Natural killer cell (primary cell): ENCODE measurements around the gene RPS6KL1. TPM values are rescaled to one million over a fixed set of nuclear protein-coding genes. Genes with fewer than 3 reads are reported as not detected.

Experiments
- ATAC-seq, 3 donors: fragments of 150-1000 bp in 2 of 3; fragments of 200-7000 bp in 1 of 3; cut with Tn5 transposase; 1 replicate in 1 of 3; 2 replicates in 2 of 3; pipeline ENCODE4 v1.10.0; 2021; ENCODE audit warnings: mild to moderate bottlenecking in 2 of 3, moderate library complexity in 2 of 3
- DNase-seq, 2 donors: peaks; one replicate each; pipeline versions ENCODE4 v3.0.0 to v3.0.0-alpha.2; 2013 to 2021; ENCODE audit warnings: mixed read lengths in 1 of 2
- H3K27ac ChIP-seq: one replicate; pipeline ENCODE4 v1.5.1; 2013; ENCODE audit warnings: mild to moderate bottlenecking, low read length
- H3K27me3 ChIP-seq: one replicate; pipeline ENCODE4 v1.6.1; 2013; ENCODE audit warnings: low read length; ENCODE audit not compliant: control insufficient read depth, insufficient read depth
- H3K36me3 ChIP-seq: one replicate; pipeline ENCODE4 v1.6.1; 2013; ENCODE audit warnings: low read length; ENCODE audit not compliant: control insufficient read depth, insufficient read depth
- H3K4me1 ChIP-seq: one replicate; pipeline ENCODE4 v1.6.1; 2013; ENCODE audit warnings: low read length; ENCODE audit not compliant: control insufficient read depth, insufficient read depth
- H3K4me3 ChIP-seq: one replicate; pipeline ENCODE4 v1.5.1; 2013; ENCODE audit warnings: low read length
- H3K9me3 ChIP-seq: one replicate; pipeline ENCODE4 v1.6.1; 2013; ENCODE audit warnings: low read length; ENCODE audit not compliant: control insufficient read depth, insufficient read depth
- H3K27ac Mint-ChIP-seq, 2 donors: one replicate each; pipeline ENCODE4 v1.8.0; 2022; ENCODE audit warnings: mild to moderate bottlenecking in 2 of 2, mixed read lengths in 2 of 2, moderate library complexity in 1 of 2
- H3K27me3 Mint-ChIP-seq, 2 donors: one replicate each; pipeline ENCODE4 v1.8.0; 2022; ENCODE audit warnings: low read depth in 2 of 2, mixed read lengths in 2 of 2
- H3K36me3 Mint-ChIP-seq: one replicate; pipeline ENCODE4 v1.8.0; 2022; ENCODE audit warnings: mixed read lengths
- H3K4me1 Mint-ChIP-seq, 2 donors: one replicate each; pipeline ENCODE4 v1.8.0; 2022; ENCODE audit warnings: mixed read lengths in 2 of 2
- H3K4me3 Mint-ChIP-seq: one replicate; pipeline ENCODE4 v1.8.0; 2022; ENCODE audit warnings: mild to moderate bottlenecking, moderate library complexity, mixed read lengths
- H3K9me3 Mint-ChIP-seq, 2 donors: one replicate each; pipeline ENCODE4 v1.8.0; 2022; ENCODE audit warnings: mixed read lengths in 2 of 2
- CTCF ChIP-seq: fragments of 200-600 bp; IDR thresholded peaks from one replicate; pipeline ENCODE4 v1.8.0; 2022; ENCODE audit warnings: antibody characterized with exemption
- WGBS: methylation state at CpG from one replicate; pipeline ENCODE4 v1.1.7; 2013; ENCODE audit warnings: missing lambda C conversion rate; ENCODE audit not compliant: insufficient coverage; 5-methylcytosine and 5-hydroxymethylcytosine counted together
- intact Hi-C: fragments of 100-400 bp; cut with micrococcal nuclease; formaldehyde crosslinking; loops from one replicate; pipeline ENCODE4 v1.14.2; 2022
- total RNA-seq, 4 donors: library from RNA; stranded (reverse); fragments of 120-200 nt in 1 of 4; gene quantifications; one replicate each; pipeline versions ENCODE4 v1.2.3 to v1.2.4, GENCODE V29; 2013 to 2022

Gene RPS6KL1
- total RNA-seq, 3 donors from 2014 or later (not counting 1 experiment from before 2014, with no cell fraction given), result 1.9 to 7.9 (median 2.9) TPM

- no peak for ATAC-seq
- 97% methylated on average over 9 of the region's 9 CpGs for WGBS
- DNase-seq, result no peak
- no peaks in the 10 kb centered on the region for H3K27me3 ChIP-seq
- Mint-ChIP-seq H3K36me3 (no peaks in the 10 kb centered on the region), H3K27ac (no peak overlapping the region), H3K27me3 (no peaks in the 10 kb centered on the region), H3K4me3 (no peak overlapping the region), H3K4me1 (peaks cover 0 to 1% of the 10 kb centered on the region in 2 donors), H3K9me3 (no peaks in the 10 kb centered on the region)
- H3K36me3 ChIP-seq, result no peaks in the 10 kb centered on the region
- H3K4me1 ChIP-seq, result peaks cover 6% of the 10 kb centered on the region
- H3K9me3 ChIP-seq, result no peaks in the 10 kb centered on the region
- no peak overlapping the region for H3K4me3 ChIP-seq
- TF ChIP-seq CTCF, result no peak
- H3K27ac ChIP-seq, result no peak overlapping the region
- intact Hi-C loops, result no loop called here
Measured at GRCh38 chr14:74918380-74918779, 4.7 kb downstream of the RPS6KL1 start.

- H3K4me1 ChIP-seq, result peaks cover 3% of the 10 kb centered on the region
- Mint-ChIP-seq H3K4me1 (no peaks in the 10 kb centered on the region), H3K4me3 (no peak overlapping the region), H3K27me3 (no peaks in the 10 kb centered on the region), H3K9me3 (no peaks in the 10 kb centered on the region), H3K36me3 (no peaks in the 10 kb centered on the region), H3K27ac (no peak overlapping the region)
- H3K27ac ChIP-seq, result no peak overlapping the region
- DNase-seq (no peak), ATAC-seq (no peak)
- H3K9me3 ChIP-seq, result no peaks in the 10 kb centered on the region
- intact Hi-C loops, result no loop called here
- WGBS, result 86% methylated on average over 13 of the region's 13 CpGs
- TF ChIP-seq CTCF, result no peak
- no peak overlapping the region for H3K4me3 ChIP-seq
- no peaks in the 10 kb centered on the region for H3K27me3 ChIP-seq
- no peaks in the 10 kb centered on the region for H3K36me3 ChIP-seq
Measured at GRCh38 chr14:74917646-74918081, 5.4 kb downstream of the RPS6KL1 start.

- Histone ChIP-seq H3K4me3 (no peak overlapping the region), H3K27ac (no peak overlapping the region), H3K36me3 (no peaks in the 10 kb centered on the region), H3K9me3 (no peaks in the 10 kb centered on the region), H3K27me3 (no peaks in the 10 kb centered on the region), H3K4me1 (no peaks in the 10 kb centered on the region)
- no peak for TF ChIP-seq CTCF
- no peak overlapping the region for H3K4me3 Mint-ChIP-seq
- WGBS, result 79% methylated on average over 5 of the region's 5 CpGs
- no peaks in the 10 kb centered on the region for H3K4me1 Mint-ChIP-seq
- DNase-seq (no peak), ATAC-seq (no peak)
- no peaks in the 10 kb centered on the region for H3K27me3 Mint-ChIP-seq
- H3K36me3 Mint-ChIP-seq, result no peaks in the 10 kb centered on the region
- H3K9me3 Mint-ChIP-seq, result no peaks in the 10 kb centered on the region
- intact Hi-C loops, result no loop called here
- H3K27ac Mint-ChIP-seq, result no peak overlapping the region
Measured at GRCh38 chr14:74917178-74917543, 5.9 kb downstream of the RPS6KL1 start.

- Histone ChIP-seq H3K4me3 (no peak overlapping the region), H3K36me3 (no peaks in the 10 kb centered on the region), H3K27ac (no peak overlapping the region), H3K4me1 (no peaks in the 10 kb centered on the region), H3K9me3 (no peaks in the 10 kb centered on the region), H3K27me3 (no peaks in the 10 kb centered on the region)
- DNase-seq (no peak), ATAC-seq (no peak)
- WGBS, result 67% methylated on average over 7 of the region's 7 CpGs
- no peak for TF ChIP-seq CTCF
- Mint-ChIP-seq H3K36me3 (no peaks in the 10 kb centered on the region), H3K4me1 (no peaks in the 10 kb centered on the region), H3K4me3 (no peak overlapping the region), H3K27ac (no peak overlapping the region), H3K9me3 (no peaks in the 10 kb centered on the region), H3K27me3 (no peaks in the 10 kb centered on the region)
- intact Hi-C loops, result no loop called here
Measured at GRCh38 chr14:74915826-74916225, 7.2 kb downstream of the RPS6KL1 start.
